ENCODE measurements around the gene UTY. TPM values are rescaled to one million over a fixed set of nuclear protein-coding genes. Genes with fewer than 3 reads are reported as not detected.
"Not testable (repeated sequence)": the region's sequence is repeated elsewhere in the genome, so short reads cannot be mapped to it uniquely, and the experiment has no call there.

The UTY gene
- total and polyA plus RNA-seq, 2 experiments from 2014 or later, result not detected

- Histone ChIP-seq H3K4me3 (no peak overlapping the region), H3K79me2 (no peaks in the 10 kb centered on the region), H3K27ac (no peak overlapping the region), H3K27me3 (no peaks in the 10 kb centered on the region), H2AFZ (no peak overlapping the region), H3K4me2 (no peak overlapping the region), H3K36me3 (replicated peaks; ENCODE audit: insufficient read depth, low read depth) (no peaks in the 10 kb centered on the region), H3K4me1 (ENCODE audit: insufficient read depth) (no peaks in the 10 kb centered on the region), H3K9me3 (ENCODE audit: low read depth) (no peaks in the 10 kb centered on the region), H4K20me1 (ENCODE audit: insufficient read depth, poor library complexity, severe bottlenecking) (no peaks in the 10 kb centered on the region), H3K9me2 (replicated peaks; ENCODE audit: insufficient read depth) (no peaks in the 10 kb centered on the region)
- DNase-seq (ENCODE audit: low spot score), result no peak
- WGBS (ENCODE audit: low lambda C conversion rate, missing lambda C conversion rate), result no CpG with 5 or more reads among the region's 2 CpGs
- no peak for TF ChIP-seq EZH2 (IDR thresholded peaks at IDR 0.05; ENCODE audit: borderline replicate concordance)
- no peak for TF ChIP-seq CTCF (IDR thresholded peaks at IDR 0.05; ENCODE audit: poor library complexity)
- no peak for TF ChIP-seq EZH2phosphoT487 (IDR thresholded peaks at IDR 0.05; ENCODE audit: low read depth, severe bottlenecking, unreplicated experiment)
Measured at GRCh38 chrY:13279561-13279960, 200.3 kb downstream of the UTY start.

- Histone ChIP-seq H3K4me1 (ENCODE audit: insufficient read depth) (no peaks in the 10 kb centered on the region), H3K4me3 (no peak overlapping the region), H3K27me3 (no peaks in the 10 kb centered on the region), H3K36me3 (replicated peaks; ENCODE audit: insufficient read depth, low read depth) (no peaks in the 10 kb centered on the region), H3K27ac (no peak overlapping the region), H3K79me2 (no peaks in the 10 kb centered on the region), H4K20me1 (ENCODE audit: insufficient read depth, poor library complexity, severe bottlenecking) (no peaks in the 10 kb centered on the region), H3K9me2 (replicated peaks; ENCODE audit: insufficient read depth) (no peaks in the 10 kb centered on the region), H3K4me2 (no peak overlapping the region), H2AFZ (no peak overlapping the region), H3K9me3 (ENCODE audit: low read depth) (no peaks in the 10 kb centered on the region)
- no peak for TF ChIP-seq EZH2 (IDR thresholded peaks at IDR 0.05; ENCODE audit: borderline replicate concordance)
- TF ChIP-seq EZH2phosphoT487 (IDR thresholded peaks at IDR 0.05; ENCODE audit: low read depth, severe bottlenecking, unreplicated experiment), result no peak
- no peak for TF ChIP-seq CTCF (IDR thresholded peaks at IDR 0.05; ENCODE audit: poor library complexity)
- DNase-seq (ENCODE audit: low spot score), result no peak
Measured at GRCh38 chrY:13271706-13272105, 208.1 kb downstream of the UTY start.

GRCh38 chrY:13253941-13254440 lies 225.8 kb downstream of the UTY start:
- no CpG with 5 or more reads among the region's 4 CpGs for WGBS (ENCODE audit: low lambda C conversion rate, missing lambda C conversion rate)
- H2AFZ ChIP-seq; H3K9me2 ChIP-seq (replicated peaks; ENCODE audit: insufficient read depth); H4K20me1 ChIP-seq (ENCODE audit: insufficient read depth, poor library complexity, severe bottlenecking); H3K4me1 ChIP-seq (ENCODE audit: insufficient read depth); H3K79me2 ChIP-seq; DNase-seq (ENCODE audit: low spot score); H3K9me3 ChIP-seq (ENCODE audit: low read depth); H3K4me2 ChIP-seq; H3K27me3 ChIP-seq; H3K27ac ChIP-seq; H3K4me3 ChIP-seq; H3K36me3 ChIP-seq (replicated peaks; ENCODE audit: insufficient read depth, low read depth): not testable (repeated sequence)

DNA sequence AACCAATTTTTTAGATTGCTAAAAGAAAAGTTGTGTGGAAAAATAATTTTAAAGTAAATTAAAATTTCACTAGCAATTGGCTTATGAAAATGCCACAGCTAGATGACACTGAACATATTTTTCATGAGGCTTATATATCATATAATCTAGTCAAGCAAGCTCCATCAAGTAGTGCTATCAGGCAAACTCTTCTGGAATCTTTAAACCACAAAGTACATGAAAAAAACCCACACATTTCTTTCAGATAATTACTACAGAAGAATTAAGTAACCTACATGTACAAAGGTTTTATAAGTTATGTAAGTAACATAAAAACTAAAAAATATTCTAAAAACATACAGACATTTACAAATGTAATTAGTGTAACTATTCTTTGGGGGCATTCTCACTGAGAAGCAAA lies 229.4 kb downstream of the UTY start:
- DNase-seq (ENCODE audit: low spot score), result no peak
- Histone ChIP-seq H3K27me3 (no peaks in the 10 kb centered on the region), H3K36me3 (replicated peaks; ENCODE audit: insufficient read depth, low read depth) (no peaks in the 10 kb centered on the region), H3K27ac (no peak overlapping the region), H3K4me3 (no peak overlapping the region), H4K20me1 (ENCODE audit: insufficient read depth, poor library complexity, severe bottlenecking) (no peaks in the 10 kb centered on the region), H3K4me1 (ENCODE audit: insufficient read depth) (no peaks in the 10 kb centered on the region), H3K9me2 (replicated peaks; ENCODE audit: insufficient read depth) (no peaks in the 10 kb centered on the region), H3K79me2 (no peaks in the 10 kb centered on the region), H3K4me2 (no peak overlapping the region), H3K9me3 (ENCODE audit: low read depth) (no peaks in the 10 kb centered on the region), H2AFZ (no peak overlapping the region)
- TF ChIP-seq EZH2 (IDR thresholded peaks at IDR 0.05; ENCODE audit: borderline replicate concordance), result no peak
- TF ChIP-seq CTCF (IDR thresholded peaks at IDR 0.05; ENCODE audit: poor library complexity), result no peak
- no peak for TF ChIP-seq EZH2phosphoT487 (IDR thresholded peaks at IDR 0.05; ENCODE audit: low read depth, severe bottlenecking, unreplicated experiment)

Data from hepatocyte (in vitro differentiated cells).